Measurements from ENCODE around the gene LINGO3.

LINGO3 gene

GRCh38 chr19:2345794-2346663 lies 38.1 kb upstream of the LINGO3 start:
- H3K36me3 ChIP-seq (ENCODE audit: control insufficient read depth, insufficient read depth, low read length) = no peaks in the 10 kb centered on the region
- H3K9ac ChIP-seq (ENCODE audit: low read length) = no peak overlapping the region
- no peak overlapping the region for H3K4me3 ChIP-seq (ENCODE audit: low read length)
- H3K27me3 ChIP-seq (ENCODE audit: control insufficient read depth, insufficient read depth, low read length) = no peaks in the 10 kb centered on the region
- H3K4me1 ChIP-seq (ENCODE audit: control insufficient read depth, insufficient read depth, low read length) = peaks cover 15% of the 10 kb centered on the region
- no peaks in the 10 kb centered on the region for H3K9me3 ChIP-seq (ENCODE audit: control insufficient read depth, low read length)

DNA sequence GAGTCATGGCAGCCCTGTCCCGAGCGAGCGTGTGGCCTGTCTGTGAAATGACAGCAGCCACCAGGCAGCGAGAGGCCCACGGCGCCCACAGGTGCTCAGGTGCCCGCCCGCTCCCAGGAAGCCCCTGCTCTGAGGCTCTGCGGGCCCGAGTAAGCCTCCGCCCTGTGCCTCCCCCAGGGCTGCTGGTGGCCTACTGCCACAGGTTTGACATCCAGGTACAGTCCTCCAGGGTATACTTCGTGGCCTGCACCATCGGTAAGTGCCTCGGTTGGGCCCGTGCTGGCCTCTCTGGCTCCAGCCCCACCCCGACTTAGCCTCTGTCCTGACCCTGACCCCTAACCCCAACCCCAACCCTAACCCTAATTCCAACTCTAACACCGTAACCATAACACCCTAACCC lies 37.1 kb upstream of the LINGO3 start:
- Histone ChIP-seq H3K9ac (ENCODE audit: low read length) (no peak overlapping the region), H3K36me3 (ENCODE audit: control insufficient read depth, insufficient read depth, low read length) (no peaks in the 10 kb centered on the region), H3K4me3 (ENCODE audit: low read length) (no peak overlapping the region), H3K4me1 (ENCODE audit: control insufficient read depth, insufficient read depth, low read length) (peaks cover 15% of the 10 kb centered on the region), H3K27me3 (ENCODE audit: control insufficient read depth, insufficient read depth, low read length) (no peaks in the 10 kb centered on the region), H3K9me3 (ENCODE audit: control insufficient read depth, low read length) (no peaks in the 10 kb centered on the region)

GRCh38 chr19:2344381-2344870 lies 36.5 kb upstream of the LINGO3 start:
- Histone ChIP-seq H3K9ac (ENCODE audit: low read length) (no peak overlapping the region), H3K4me1 (ENCODE audit: control insufficient read depth, insufficient read depth, low read length) (peaks cover 17% of the 10 kb centered on the region), H3K27me3 (ENCODE audit: control insufficient read depth, insufficient read depth, low read length) (no peaks in the 10 kb centered on the region), H3K36me3 (ENCODE audit: control insufficient read depth, insufficient read depth, low read length) (no peaks in the 10 kb centered on the region), H3K9me3 (ENCODE audit: control insufficient read depth, low read length) (no peaks in the 10 kb centered on the region), H3K4me3 (ENCODE audit: low read length) (no peak overlapping the region)

DNA sequence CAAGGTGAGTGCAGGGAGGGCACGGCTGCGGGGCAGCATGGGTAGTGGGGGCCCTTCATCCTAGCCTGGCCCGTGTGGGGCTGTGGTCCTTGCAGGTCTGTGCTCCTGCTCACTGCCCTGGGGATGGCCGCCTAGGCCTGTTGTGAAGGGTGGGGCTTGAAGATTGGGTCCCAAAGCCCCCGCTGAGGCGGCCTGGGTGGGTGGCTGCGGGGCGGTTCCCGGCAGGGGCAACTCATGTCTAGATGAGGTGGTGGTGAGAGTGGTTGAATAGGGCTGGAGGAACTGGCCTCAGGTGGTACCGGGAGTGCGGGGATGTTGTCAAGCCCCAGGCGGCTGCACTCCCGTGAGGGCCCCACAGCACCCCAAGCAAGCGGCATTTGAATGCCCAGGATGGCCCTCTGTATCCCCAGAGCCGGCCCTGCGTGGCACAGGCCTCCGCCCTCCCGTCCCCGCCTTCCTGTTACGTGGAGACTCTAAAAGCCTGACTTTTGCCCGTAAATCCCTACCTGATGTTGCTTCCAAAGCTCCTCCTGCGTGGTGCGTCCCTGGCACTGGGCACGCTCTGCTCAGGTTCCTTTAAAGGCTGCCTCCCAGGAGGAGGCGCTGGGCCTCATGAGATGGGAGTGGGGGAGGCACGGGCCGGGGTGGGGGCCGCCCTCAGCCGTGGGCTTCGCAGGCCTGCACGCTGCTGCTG lies 35.5 kb upstream of the LINGO3 start:
- Histone ChIP-seq H3K36me3 (ENCODE audit: control insufficient read depth, insufficient read depth, low read length) (no peaks in the 10 kb centered on the region), H3K9ac (ENCODE audit: low read length) (no peak overlapping the region), H3K4me1 (ENCODE audit: control insufficient read depth, insufficient read depth, low read length) (peaks cover 24% of the 10 kb centered on the region), H3K4me3 (ENCODE audit: low read length) (no peak overlapping the region), H3K9me3 (ENCODE audit: control insufficient read depth, low read length) (no peaks in the 10 kb centered on the region), H3K27me3 (ENCODE audit: control insufficient read depth, insufficient read depth, low read length) (no peaks in the 10 kb centered on the region)

- no peaks in the 10 kb centered on the region for H3K9me3 ChIP-seq (ENCODE audit: control insufficient read depth, low read length)
- no peaks in the 10 kb centered on the region for H3K27me3 ChIP-seq (ENCODE audit: control insufficient read depth, insufficient read depth, low read length)
- H3K9ac ChIP-seq (ENCODE audit: low read length) = no peak overlapping the region
- H3K36me3 ChIP-seq (ENCODE audit: control insufficient read depth, insufficient read depth, low read length) = no peaks in the 10 kb centered on the region
- H3K4me3 ChIP-seq (ENCODE audit: low read length) = no peak overlapping the region
- H3K4me1 ChIP-seq (ENCODE audit: control insufficient read depth, insufficient read depth, low read length) = peaks cover 24% of the 10 kb centered on the region
Observed at GRCh38 chr19:2342656-2343288, 34.8 kb upstream of the LINGO3 start.

DNA sequence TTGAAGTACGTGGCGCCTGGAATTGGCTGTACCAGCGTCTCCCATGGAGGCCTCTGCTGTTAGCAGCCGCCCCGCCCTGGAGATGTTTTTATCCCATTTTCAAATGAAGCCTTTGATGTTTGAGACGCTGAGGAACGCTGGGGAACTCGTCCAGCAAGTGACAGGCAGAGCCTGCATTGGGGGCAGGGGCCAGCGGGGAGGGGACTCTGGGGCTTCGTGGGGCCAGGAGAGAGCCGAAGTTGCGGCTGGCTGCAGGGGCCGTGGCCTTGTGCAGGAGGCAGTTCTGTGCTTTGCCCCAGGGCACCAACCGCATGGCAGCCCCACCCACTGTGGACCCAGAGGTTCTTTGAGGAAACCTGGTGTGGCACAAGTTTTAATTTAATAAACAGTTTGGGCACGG lies 34.0 kb upstream of the LINGO3 start:
- Histone ChIP-seq H3K4me1 (ENCODE audit: control insufficient read depth, insufficient read depth, low read length) (peaks cover 24% of the 10 kb centered on the region), H3K9ac (ENCODE audit: low read length) (no peak overlapping the region), H3K36me3 (ENCODE audit: control insufficient read depth, insufficient read depth, low read length) (no peaks in the 10 kb centered on the region)

GRCh38 chr19:2341244-2341751 lies 33.3 kb upstream of the LINGO3 start:
- Histone ChIP-seq H3K36me3 (ENCODE audit: control insufficient read depth, insufficient read depth, low read length) (no peaks in the 10 kb centered on the region), H3K9ac (ENCODE audit: low read length) (no peak overlapping the region), H3K9me3 (ENCODE audit: control insufficient read depth, low read length) (no peaks in the 10 kb centered on the region)

More for the DNA sequence above, 34.0 kb upstream of the LINGO3 start:
- Histone ChIP-seq H3K9me3 (ENCODE audit: control insufficient read depth, low read length) (no peaks in the 10 kb centered on the region), H3K27me3 (ENCODE audit: control insufficient read depth, insufficient read depth, low read length) (no peaks in the 10 kb centered on the region), H3K4me3 (ENCODE audit: low read length) (no peak overlapping the region)

GRCh38 chr19:2340496-2341243 lies 32.7 kb upstream of the LINGO3 start:
- Histone ChIP-seq H3K27me3 (ENCODE audit: control insufficient read depth, insufficient read depth, low read length) (no peaks in the 10 kb centered on the region), H3K36me3 (ENCODE audit: control insufficient read depth, insufficient read depth, low read length) (no peaks in the 10 kb centered on the region), H3K4me3 (ENCODE audit: low read length) (no peak overlapping the region), H3K4me1 (ENCODE audit: control insufficient read depth, insufficient read depth, low read length) (peaks cover 15% of the 10 kb centered on the region), H3K9ac (ENCODE audit: low read length) (no peak overlapping the region), H3K9me3 (ENCODE audit: control insufficient read depth, low read length) (no peaks in the 10 kb centered on the region)

More at GRCh38 chr19:2341244-2341751, 33.3 kb upstream of the LINGO3 start:
- no peaks in the 10 kb centered on the region for H3K27me3 ChIP-seq (ENCODE audit: control insufficient read depth, insufficient read depth, low read length)
- no peak overlapping the region for H3K4me3 ChIP-seq (ENCODE audit: low read length)
- H3K4me1 ChIP-seq (ENCODE audit: control insufficient read depth, insufficient read depth, low read length) = peaks cover 22% of the 10 kb centered on the region

DNA sequence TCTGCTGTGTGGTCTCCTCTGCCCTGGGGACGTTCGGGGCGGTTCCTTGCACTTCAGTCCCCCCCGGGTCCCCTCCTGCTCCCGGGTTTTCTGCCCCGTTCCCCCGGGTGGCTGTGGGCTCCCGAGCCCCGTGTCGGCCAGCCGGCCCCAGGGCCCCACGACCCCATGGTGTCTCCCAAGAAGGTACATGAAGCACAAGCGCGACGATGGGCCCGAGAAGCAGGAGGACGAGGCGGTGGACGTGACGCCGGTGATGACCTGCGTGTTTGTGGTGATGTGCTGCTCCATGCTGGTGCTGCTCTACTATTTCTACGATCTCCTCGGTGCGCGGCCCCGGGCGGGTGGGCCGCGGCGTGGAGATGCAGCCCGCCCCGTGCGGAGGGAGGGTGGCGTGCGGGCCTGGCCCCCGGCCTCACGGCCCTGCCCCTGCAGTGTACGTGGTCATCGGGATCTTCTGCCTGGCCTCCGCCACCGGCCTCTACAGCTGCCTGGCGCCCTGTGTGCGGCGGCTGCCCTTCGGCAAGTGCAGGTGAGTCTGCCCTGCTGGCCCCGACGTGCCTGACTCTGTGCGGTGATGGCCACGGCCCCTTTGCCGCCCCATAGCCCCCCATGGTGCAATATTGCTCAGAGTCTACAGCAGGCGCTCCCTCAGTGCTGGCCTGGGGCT lies 31.8 kb upstream of the LINGO3 start:
- no peak overlapping the region for H3K4me3 ChIP-seq (ENCODE audit: low read length)
- no peaks in the 10 kb centered on the region for H3K9me3 ChIP-seq (ENCODE audit: control insufficient read depth, low read length)
- H3K36me3 ChIP-seq (ENCODE audit: control insufficient read depth, insufficient read depth, low read length) = no peaks in the 10 kb centered on the region
- no peaks in the 10 kb centered on the region for H3K27me3 ChIP-seq (ENCODE audit: control insufficient read depth, insufficient read depth, low read length)
- peaks cover 10% of the 10 kb centered on the region for H3K4me1 ChIP-seq (ENCODE audit: control insufficient read depth, insufficient read depth, low read length)
- H3K9ac ChIP-seq (ENCODE audit: low read length) = no peak overlapping the region

GRCh38 chr19:2338751-2339643 lies 31.0 kb upstream of the LINGO3 start:
- Histone ChIP-seq H3K9me3 (ENCODE audit: control insufficient read depth, low read length) (no peaks in the 10 kb centered on the region), H3K36me3 (ENCODE audit: control insufficient read depth, insufficient read depth, low read length) (no peaks in the 10 kb centered on the region), H3K4me1 (ENCODE audit: control insufficient read depth, insufficient read depth, low read length) (peaks cover 18% of the 10 kb centered on the region), H3K27me3 (ENCODE audit: control insufficient read depth, insufficient read depth, low read length) (no peaks in the 10 kb centered on the region), H3K4me3 (ENCODE audit: low read length) (no peak overlapping the region), H3K9ac (ENCODE audit: low read length) (no peak overlapping the region)

Data from mucosa of stomach (tissue), 1 donor.